HepG2 (cell line): ENCODE results near the gene FAM184B. TPM values are rescaled to one million over a fixed set of nuclear protein-coding genes. Genes with fewer than 3 reads are reported as not detected.
A peak's percentile ranks its signal among the peaks of the same experiment; 100 is the strongest.

Experiments
- ARID4A ChIP-seq: sonication (generic); formaldehyde crosslinking; IDR thresholded peaks from 2 replicates; pipeline ENCODE4 v1.5.0; 2020; ENCODE audit warnings: mild to moderate bottlenecking, missing genetic modification reagents, borderline replicate concordance
- ARNTL ChIP-seq: sonication (generic); formaldehyde crosslinking; IDR thresholded peaks from 2 replicates; pipeline ENCODE4 v1.4.0; 2020; ENCODE audit warnings: mild to moderate bottlenecking, missing genetic modification reagents
- ATF7 ChIP-seq, 2 experiments: fragments of 450-650 bp in 1 of 2; sonication (generic) in 1 of 2; formaldehyde crosslinking in 1 of 2; IDR thresholded peaks; 2 replicates each; pipeline versions ENCODE4 v1.4.0 to v1.6.1; 2016 to 2020; ENCODE audit warnings: antibody characterized with exemption in 1 of 2, mild to moderate bottlenecking in 1 of 2, missing genetic modification reagents in 1 of 2
- HDAC1 ChIP-seq: sonication (generic); formaldehyde crosslinking; IDR thresholded peaks from 2 replicates; pipeline ENCODE4 v1.5.1; 2020; ENCODE audit warnings: mild to moderate bottlenecking, missing genetic modification reagents
- HIC2 ChIP-seq: sonication (generic); formaldehyde crosslinking; IDR thresholded peaks from 2 replicates; pipeline ENCODE4 v1.9.0; 2022; ENCODE audit warnings: low read depth, missing genetic modification reagents
- HNRNPLL ChIP-seq: fragments of 200-400 bp; formaldehyde crosslinking; IDR thresholded peaks from 2 replicates; pipeline ENCODE4 v1.6.1; 2017; ENCODE audit warnings: mild to moderate bottlenecking, low read depth, low read length; ENCODE audit not compliant: poor library complexity, severe bottlenecking
- KDM1A ChIP-seq: IDR thresholded peaks from 2 replicates; pipeline ENCODE4 v1.6.1; 2016; ENCODE audit warnings: missing compliant biosample characterization
- ZEB1 ChIP-seq: IDR thresholded peaks from 2 replicates; pipeline ENCODE4 v1.6.1; 2012; ENCODE audit warnings: mild to moderate bottlenecking, low read depth, inconsistent platforms; ENCODE audit not compliant: insufficient replicate concordance
- ZNF24 ChIP-seq: fragments of 450-650 bp; IDR thresholded peaks from 2 replicates; pipeline ENCODE4 v1.6.1; 2017; ENCODE audit warnings: antibody characterized with exemption, mild to moderate bottlenecking
- ZNF543 ChIP-seq: sonication (generic); formaldehyde crosslinking; IDR thresholded peaks from 2 replicates; pipeline ENCODE4 v1.4.0; 2020; ENCODE audit warnings: mild to moderate bottlenecking, missing genetic modification reagents
- ZNF605 ChIP-seq: sonication (generic); formaldehyde crosslinking; IDR thresholded peaks from 2 replicates; pipeline ENCODE4 v1.8.0; 2022; ENCODE audit warnings: mild to moderate bottlenecking, missing genetic modification reagents
- ZNF619 ChIP-seq: sonication (generic); formaldehyde crosslinking; IDR thresholded peaks from 2 replicates; pipeline ENCODE4 v1.4.0; 2020; ENCODE audit warnings: mild to moderate bottlenecking, missing genetic modification reagents
- ZNF816 ChIP-seq: sonication (generic); formaldehyde crosslinking; IDR thresholded peaks from 2 replicates; pipeline ENCODE4 v1.8.0; 2022; ENCODE audit warnings: missing genetic modification reagents, mild to moderate bottlenecking, borderline replicate concordance
- polyA plus RNA-seq, 8 experiments: library from polyadenylated mRNA; depleted of rRNA in 3 of 8; stranded (reverse) in 7 of 8; unstranded in 1 of 8; fragments of >200 nt; fragmentation: Illumina TruSeq in 4 of 8; extraction: Trizol in 4 of 8; gene quantifications; 2 replicates each; pipeline versions ENCODE4 v1.2.1 to v1.2.3, GENCODE V29; 2011 to 2016; ENCODE audit warnings: low read depth in 4 of 8, missing spikeins in 1 of 8, mixed read lengths in 1 of 8; ENCODE audit not compliant: insufficient read depth in 1 of 8
- total RNA-seq, 5 experiments: library from RNA; depleted of rRNA; stranded (reverse); fragments of >200 nt; fragmentation: Illumina TruSeq; extraction: Trizol; gene quantifications; 2 replicates each; pipeline ENCODE4 v1.2.3, GENCODE V29; 2016; ENCODE audit warnings: low read depth in 1 of 5
- TF ChIP-seq, protein P1 (sequence below): sonication (generic); formaldehyde crosslinking; IDR thresholded peaks from 2 replicates; pipeline ENCODE4 v1.5.1; 2020; ENCODE audit warnings: missing genetic modification reagents, mild to moderate bottlenecking, borderline replicate concordance
- TF ChIP-seq, protein P2 (sequence below): sonication (generic); formaldehyde crosslinking; IDR thresholded peaks from 2 replicates; pipeline ENCODE4 v1.4.0; 2020; ENCODE audit warnings: missing genetic modification reagents, borderline replicate concordance
- TF ChIP-seq, protein P3 (sequence below): sonication (generic); formaldehyde crosslinking; IDR thresholded peaks from 2 replicates; pipeline ENCODE4 v1.5.0; 2020; ENCODE audit warnings: missing genetic modification reagents

Gene FAM184B
- total and polyA plus RNA-seq, 2 of the 13 experiments (the other 11 are each of a cell fraction or from before 2014, with no cell fraction given): not detected

DNA sequence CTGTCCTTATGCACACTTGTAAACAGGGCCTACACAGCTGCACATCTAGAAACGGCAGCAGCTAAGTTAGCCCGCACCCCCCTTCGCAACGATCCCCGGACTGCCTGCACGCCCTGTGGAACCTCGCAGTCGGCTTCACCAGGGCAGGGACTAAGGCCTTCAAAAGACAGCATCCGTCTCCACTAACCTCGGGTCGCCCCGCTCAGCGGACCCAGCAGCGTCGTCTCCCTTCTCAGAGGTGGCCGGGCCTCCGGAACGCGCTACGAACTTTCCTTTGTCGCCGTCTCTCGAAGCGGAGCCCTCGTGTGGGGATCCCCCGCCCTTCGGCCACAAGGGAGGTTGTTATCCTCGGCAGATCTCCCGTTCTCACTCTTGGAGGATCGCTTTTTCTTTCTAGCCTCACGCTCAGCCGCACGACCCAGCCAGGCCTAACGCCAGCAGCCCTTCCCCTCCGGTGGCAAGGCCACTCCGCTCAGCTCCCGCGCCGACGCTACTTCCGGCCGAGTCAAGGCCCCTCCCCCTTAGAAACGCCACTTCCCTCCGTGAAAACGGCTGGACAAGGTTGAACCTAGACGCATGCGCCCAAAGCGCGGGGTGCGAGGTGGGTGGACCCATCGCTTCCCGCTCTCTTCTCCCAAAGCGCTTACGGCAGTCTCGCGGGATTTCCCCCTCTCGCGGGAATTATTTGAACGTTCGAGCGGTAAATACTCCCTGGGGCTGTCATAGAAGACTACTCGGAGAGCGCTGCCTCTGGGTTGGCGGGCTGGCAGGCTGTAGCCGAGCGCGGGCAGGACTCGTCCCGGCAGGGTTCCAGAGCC lies 29.0 kb upstream of the FAM184B start, which contains the start of the genes DCAF16 and NCAPG (continued):
- TF ChIP-seq ZNF543 (CRISPR knock-in tag) (peak; percentile 68), HIC2 (CRISPR knock-in tag) (no peak), ARID4A (peak; percentile 99), ATF7 (IDR thresholded peaks at IDR 0.05) (no peak), ATF7 (CRISPR knock-in tag; IDR thresholded peaks at IDR 0.05) (no peak), KDM1A (CRISPR knock-in tag) (no peak), ZEB1 (no peak), ZNF619 (CRISPR knock-in tag) (no peak; the same call in 1 of the 2 replicates), ZNF816 (peak; percentile 86; the same call in 1 of the 2 replicates), HNRNPLL (peak; percentile 88), ZNF605 (CRISPR knock-in tag) (peak; percentile 90; the same call in 1 of the 2 replicates), ARNTL (CRISPR knock-in tag) (no peak), ZNF24 (no peak), HDAC1 (CRISPR knock-in tag) (peak; percentile 96)
- TF ChIP-seq, protein P1, sequence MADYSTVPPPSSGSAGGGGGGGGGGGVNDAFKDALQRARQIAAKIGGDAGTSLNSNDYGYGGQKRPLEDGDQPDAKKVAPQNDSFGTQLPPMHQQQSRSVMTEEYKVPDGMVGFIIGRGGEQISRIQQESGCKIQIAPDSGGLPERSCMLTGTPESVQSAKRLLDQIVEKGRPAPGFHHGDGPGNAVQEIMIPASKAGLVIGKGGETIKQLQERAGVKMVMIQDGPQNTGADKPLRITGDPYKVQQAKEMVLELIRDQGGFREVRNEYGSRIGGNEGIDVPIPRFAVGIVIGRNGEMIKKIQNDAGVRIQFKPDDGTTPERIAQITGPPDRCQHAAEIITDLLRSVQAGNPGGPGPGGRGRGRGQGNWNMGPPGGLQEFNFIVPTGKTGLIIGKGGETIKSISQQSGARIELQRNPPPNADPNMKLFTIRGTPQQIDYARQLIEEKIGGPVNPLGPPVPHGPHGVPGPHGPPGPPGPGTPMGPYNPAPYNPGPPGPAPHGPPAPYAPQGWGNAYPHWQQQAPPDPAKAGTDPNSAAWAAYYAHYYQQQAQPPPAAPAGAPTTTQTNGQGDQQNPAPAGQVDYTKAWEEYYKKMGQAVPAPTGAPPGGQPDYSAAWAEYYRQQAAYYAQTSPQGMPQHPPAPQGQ (CRISPR knock-in tag): no peak; the same call in 1 of the 2 replicates
- TF ChIP-seq, protein P2, sequence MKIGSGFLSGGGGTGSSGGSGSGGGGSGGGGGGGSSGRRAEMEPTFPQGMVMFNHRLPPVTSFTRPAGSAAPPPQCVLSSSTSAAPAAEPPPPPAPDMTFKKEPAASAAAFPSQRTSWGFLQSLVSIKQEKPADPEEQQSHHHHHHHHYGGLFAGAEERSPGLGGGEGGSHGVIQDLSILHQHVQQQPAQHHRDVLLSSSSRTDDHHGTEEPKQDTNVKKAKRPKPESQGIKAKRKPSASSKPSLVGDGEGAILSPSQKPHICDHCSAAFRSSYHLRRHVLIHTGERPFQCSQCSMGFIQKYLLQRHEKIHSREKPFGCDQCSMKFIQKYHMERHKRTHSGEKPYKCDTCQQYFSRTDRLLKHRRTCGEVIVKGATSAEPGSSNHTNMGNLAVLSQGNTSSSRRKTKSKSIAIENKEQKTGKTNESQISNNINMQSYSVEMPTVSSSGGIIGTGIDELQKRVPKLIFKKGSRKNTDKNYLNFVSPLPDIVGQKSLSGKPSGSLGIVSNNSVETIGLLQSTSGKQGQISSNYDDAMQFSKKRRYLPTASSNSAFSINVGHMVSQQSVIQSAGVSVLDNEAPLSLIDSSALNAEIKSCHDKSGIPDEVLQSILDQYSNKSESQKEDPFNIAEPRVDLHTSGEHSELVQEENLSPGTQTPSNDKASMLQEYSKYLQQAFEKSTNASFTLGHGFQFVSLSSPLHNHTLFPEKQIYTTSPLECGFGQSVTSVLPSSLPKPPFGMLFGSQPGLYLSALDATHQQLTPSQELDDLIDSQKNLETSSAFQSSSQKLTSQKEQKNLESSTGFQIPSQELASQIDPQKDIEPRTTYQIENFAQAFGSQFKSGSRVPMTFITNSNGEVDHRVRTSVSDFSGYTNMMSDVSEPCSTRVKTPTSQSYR (CRISPR knock-in tag): peak; percentile 49
- TF ChIP-seq, protein P3, sequence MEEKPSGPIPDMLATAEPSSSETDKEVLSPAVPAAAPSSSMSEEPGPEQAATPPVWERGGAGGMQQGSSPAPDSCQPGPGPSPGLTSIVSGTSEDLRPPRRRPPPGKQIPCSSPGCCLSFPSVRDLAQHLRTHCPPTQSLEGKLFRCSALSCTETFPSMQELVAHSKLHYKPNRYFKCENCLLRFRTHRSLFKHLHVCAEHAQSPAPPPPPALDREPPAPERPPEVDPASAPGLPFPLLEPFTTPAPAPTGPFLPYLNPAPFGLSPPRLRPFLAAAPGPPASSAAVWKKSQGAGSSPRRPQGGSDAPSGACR (CRISPR knock-in tag): no peak
